CD14-positive monocyte (primary cell): ENCODE results near the gene CCDC40. TPM values are rescaled to one million over a fixed set of nuclear protein-coding genes. Genes with fewer than 3 reads are reported as not detected.

Source experiments
- DNase-seq, 3 donors: peaks; one replicate each; pipeline ENCODE4 v3.0.0-alpha.2; 2011 to 2022
- H2AFZ ChIP-seq: 2 replicates; pipeline ENCODE4 v1.6.0; 2012; ENCODE audit warnings: mild to moderate bottlenecking, low read depth, low read length, inconsistent platforms; ENCODE audit not compliant: insufficient read depth, poor library complexity, severe bottlenecking
- H3K27ac ChIP-seq, 2 donors: 1 replicate in 1 of 2; 2 replicates in 1 of 2; pipeline ENCODE4 v1.5.1; 2012 to 2013; ENCODE audit warnings: low read length in 2 of 2, control low read depth in 1 of 2, inconsistent platforms in 1 of 2, low read depth in 1 of 2, mild to moderate bottlenecking in 1 of 2
- H3K27me3 ChIP-seq, 2 donors: one replicate each; pipeline versions ENCODE4 v1.6.0 to v1.6.1; 2011 to 2013; ENCODE audit warnings: low read length in 2 of 2; ENCODE audit not compliant: control insufficient read depth in 2 of 2, insufficient read depth in 2 of 2
- H3K36me3 ChIP-seq, 2 donors: replicated peaks in 1 of 2; 1 replicate in 1 of 2; 2 replicates in 1 of 2; pipeline versions ENCODE4 v1.5.1 to v1.6.1; 2012 to 2013; ENCODE audit warnings: low read length in 2 of 2, control low read depth in 1 of 2, inconsistent platforms in 1 of 2, mild to moderate bottlenecking in 1 of 2; ENCODE audit not compliant: insufficient read depth in 2 of 2, control insufficient read depth in 1 of 2
- H3K4me1 ChIP-seq, 2 donors: 1 replicate in 1 of 2; 2 replicates in 1 of 2; pipeline versions ENCODE4 v1.5.1 to v1.6.1; 2012 to 2013; ENCODE audit warnings: low read length in 2 of 2, control low read depth in 1 of 2, inconsistent platforms in 1 of 2, mild to moderate bottlenecking in 1 of 2, moderate library complexity in 1 of 2; ENCODE audit not compliant: insufficient read depth in 2 of 2, control insufficient read depth in 1 of 2
- H3K4me2 ChIP-seq: replicated peaks from 2 replicates; pipeline ENCODE3; 2012; ENCODE audit warnings: low read length, moderate library complexity, mild to moderate bottlenecking; ENCODE audit not compliant: poor library complexity, severe bottlenecking; ENCODE audit errors: extremely low read depth
- H3K4me3 ChIP-seq, 3 experiments: fragments of 200-600 bp in 1 of 3; sonication (generic) in 1 of 3; replicated peaks in 1 of 3; 1 replicate in 2 of 3; 2 replicates in 1 of 3; pipeline ENCODE4 v1.5.1; 2011 to 2013; ENCODE audit warnings: low read length in 3 of 3, mild to moderate bottlenecking in 3 of 3, control low read depth in 2 of 3, low read depth in 2 of 3, inconsistent platforms in 1 of 3, moderate library complexity in 1 of 3
- H3K79me2 ChIP-seq: 2 replicates; pipeline ENCODE4 v1.6.0; 2012; ENCODE audit warnings: mild to moderate bottlenecking, control low read depth, inconsistent platforms, low read length, moderate library complexity; ENCODE audit not compliant: insufficient read depth
- H3K9ac ChIP-seq: 2 replicates; pipeline ENCODE4 v1.6.0; 2017; ENCODE audit warnings: low read length, mild to moderate bottlenecking; ENCODE audit not compliant: insufficient read depth, poor library complexity, severe bottlenecking
- H3K9me3 ChIP-seq, 2 donors: replicated peaks in 1 of 2; 1 replicate in 1 of 2; 2 replicates in 1 of 2; pipeline versions ENCODE4 v1.5.1 to v1.6.1; 2012 to 2013; ENCODE audit warnings: low read length in 2 of 2, control low read depth in 1 of 2; ENCODE audit not compliant: control insufficient read depth in 1 of 2, insufficient read depth in 1 of 2
- H4K20me1 ChIP-seq: 2 replicates; pipeline ENCODE4 v1.6.0; 2012; ENCODE audit warnings: mild to moderate bottlenecking, low read length, control low read depth, moderate library complexity; ENCODE audit not compliant: insufficient read depth
- H3K27ac Mint-ChIP-seq, 7 donors: one replicate each; pipeline ENCODE4 v1.8.0; 2020; ENCODE audit warnings: mild to moderate bottlenecking in 7 of 7, mixed read lengths in 7 of 7, moderate library complexity in 6 of 7, inconsistent platforms in 2 of 7
- H3K27me3 Mint-ChIP-seq, 3 donors: one replicate each; pipeline ENCODE4 v1.8.0; 2021 to 2022; ENCODE audit warnings: low read depth in 3 of 3, mild to moderate bottlenecking in 3 of 3, mixed read lengths in 3 of 3, moderate library complexity in 3 of 3, inconsistent platforms in 1 of 3
- H3K36me3 Mint-ChIP-seq, 2 donors: one replicate each; pipeline ENCODE4 v1.8.0; 2020; ENCODE audit warnings: mixed read lengths in 2 of 2, inconsistent platforms in 1 of 2, mild to moderate bottlenecking in 1 of 2
- H3K4me1 Mint-ChIP-seq: one replicate; pipeline ENCODE4 v1.8.0; 2020; ENCODE audit warnings: mild to moderate bottlenecking, mixed read lengths
- H3K4me3 Mint-ChIP-seq, 2 donors: one replicate each; pipeline ENCODE4 v1.8.0; 2020; ENCODE audit warnings: mild to moderate bottlenecking in 2 of 2, mixed read lengths in 2 of 2, moderate library complexity in 1 of 2
- H3K9me3 Mint-ChIP-seq, 7 donors: one replicate each; pipeline ENCODE4 v1.8.0; 2020 to 2022; ENCODE audit warnings: mixed read lengths in 7 of 7, mild to moderate bottlenecking in 6 of 7, moderate library complexity in 6 of 7, inconsistent platforms in 2 of 7
- WGBS: methylation state at CpG from one replicate; pipeline ENCODE4 v1.1.5; 2013; ENCODE audit warnings: missing lambda C conversion rate; ENCODE audit not compliant: insufficient coverage; 5-methylcytosine and 5-hydroxymethylcytosine counted together
- intact Hi-C, 2 donors: fragments of 100-400 bp; cut with micrococcal nuclease; formaldehyde crosslinking; loops; one replicate each; pipeline versions ENCODE4 v1.15.0 to v1.15.1; 2023
- polyA plus RNA-seq, 3 donors: library from polyadenylated mRNA; depleted of rRNA in 1 of 3; unstranded in 2 of 3; stranded (reverse) in 1 of 3; fragments of 300-500 nt in 2 of 3; fragments of >200 nt in 1 of 3; fragmentation: Illumina TruSeq in 2 of 3; gene quantifications; 1 replicate in 2 of 3; 2 replicates in 1 of 3; pipeline ENCODE4 v1.2.3, GENCODE V29; 2012 to 2021
- TF ChIP-seq, protein P1 (sequence below): fragments of 200-600 bp; IDR thresholded peaks from one replicate; pipeline ENCODE4 v1.8.0; 2022; ENCODE audit warnings: antibody characterized with exemption, mild to moderate bottlenecking

CCDC40 gene
- polyA plus RNA-seq, 3 donors: 0.21 to 0.27 TPM; not detected in 1

DNA sequence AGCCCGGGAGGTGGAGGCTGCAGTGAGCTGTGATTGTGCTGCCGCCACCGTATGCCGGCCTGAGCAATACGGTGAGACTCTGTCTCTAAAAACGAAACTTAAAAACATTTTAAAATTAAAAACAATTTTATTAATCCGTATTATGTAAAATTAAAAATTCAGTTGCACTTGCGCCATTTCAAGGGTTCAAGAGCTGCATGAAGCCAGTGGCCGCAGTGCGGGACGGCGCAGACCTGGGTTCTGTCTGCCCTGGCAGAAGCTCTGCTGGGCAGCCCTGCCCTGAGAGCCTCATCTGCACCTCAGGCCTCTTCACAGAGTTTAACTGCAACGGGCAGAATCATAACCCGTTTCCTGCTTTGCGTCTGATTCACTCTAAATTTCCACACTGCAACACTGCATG, 32.5 kb upstream of the CCDC40 start:
- Mint-ChIP-seq H3K4me3 (no peak overlapping the region), H3K4me1 (peaks cover 7% of the 10 kb centered on the region), H3K27ac (no peak overlapping the region), H3K27me3 (peaks cover 2 to 8% (median 5%) of the 10 kb centered on the region in 3 donors), H3K9me3 (peaks cover 0 to 5% (median 0%) of the 10 kb centered on the region in 7 donors), H3K36me3 (peaks cover 0 to 3% of the 10 kb centered on the region in 2 donors)
- TF ChIP-seq, protein P1, sequence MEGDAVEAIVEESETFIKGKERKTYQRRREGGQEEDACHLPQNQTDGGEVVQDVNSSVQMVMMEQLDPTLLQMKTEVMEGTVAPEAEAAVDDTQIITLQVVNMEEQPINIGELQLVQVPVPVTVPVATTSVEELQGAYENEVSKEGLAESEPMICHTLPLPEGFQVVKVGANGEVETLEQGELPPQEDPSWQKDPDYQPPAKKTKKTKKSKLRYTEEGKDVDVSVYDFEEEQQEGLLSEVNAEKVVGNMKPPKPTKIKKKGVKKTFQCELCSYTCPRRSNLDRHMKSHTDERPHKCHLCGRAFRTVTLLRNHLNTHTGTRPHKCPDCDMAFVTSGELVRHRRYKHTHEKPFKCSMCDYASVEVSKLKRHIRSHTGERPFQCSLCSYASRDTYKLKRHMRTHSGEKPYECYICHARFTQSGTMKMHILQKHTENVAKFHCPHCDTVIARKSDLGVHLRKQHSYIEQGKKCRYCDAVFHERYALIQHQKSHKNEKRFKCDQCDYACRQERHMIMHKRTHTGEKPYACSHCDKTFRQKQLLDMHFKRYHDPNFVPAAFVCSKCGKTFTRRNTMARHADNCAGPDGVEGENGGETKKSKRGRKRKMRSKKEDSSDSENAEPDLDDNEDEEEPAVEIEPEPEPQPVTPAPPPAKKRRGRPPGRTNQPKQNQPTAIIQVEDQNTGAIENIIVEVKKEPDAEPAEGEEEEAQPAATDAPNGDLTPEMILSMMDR: no peak
- H3K4me2 ChIP-seq: no peak overlapping the region
- H3K27me3 ChIP-seq: no peaks in the 10 kb centered on the region
- H3K4me3 ChIP-seq: no peak overlapping the region
- peaks cover 0 to 3% of the 10 kb centered on the region in 2 donors for H3K9me3 ChIP-seq
- DNase-seq: no peak
- 91% methylated on average over 9 of the region's 15 CpGs for WGBS
- H3K36me3 ChIP-seq: no peaks in the 10 kb centered on the region
- H4K20me1 ChIP-seq: no peaks in the 10 kb centered on the region
- no peaks in the 10 kb centered on the region for H3K79me2 ChIP-seq
- no peak overlapping the region for H2AFZ ChIP-seq
- no peak overlapping the region for H3K27ac ChIP-seq
- no peak overlapping the region for H3K9ac ChIP-seq
- intact Hi-C loops: no loop called here
- H3K4me1 ChIP-seq: peaks cover 4 to 8% of the 10 kb centered on the region in 2 donors

DNA sequence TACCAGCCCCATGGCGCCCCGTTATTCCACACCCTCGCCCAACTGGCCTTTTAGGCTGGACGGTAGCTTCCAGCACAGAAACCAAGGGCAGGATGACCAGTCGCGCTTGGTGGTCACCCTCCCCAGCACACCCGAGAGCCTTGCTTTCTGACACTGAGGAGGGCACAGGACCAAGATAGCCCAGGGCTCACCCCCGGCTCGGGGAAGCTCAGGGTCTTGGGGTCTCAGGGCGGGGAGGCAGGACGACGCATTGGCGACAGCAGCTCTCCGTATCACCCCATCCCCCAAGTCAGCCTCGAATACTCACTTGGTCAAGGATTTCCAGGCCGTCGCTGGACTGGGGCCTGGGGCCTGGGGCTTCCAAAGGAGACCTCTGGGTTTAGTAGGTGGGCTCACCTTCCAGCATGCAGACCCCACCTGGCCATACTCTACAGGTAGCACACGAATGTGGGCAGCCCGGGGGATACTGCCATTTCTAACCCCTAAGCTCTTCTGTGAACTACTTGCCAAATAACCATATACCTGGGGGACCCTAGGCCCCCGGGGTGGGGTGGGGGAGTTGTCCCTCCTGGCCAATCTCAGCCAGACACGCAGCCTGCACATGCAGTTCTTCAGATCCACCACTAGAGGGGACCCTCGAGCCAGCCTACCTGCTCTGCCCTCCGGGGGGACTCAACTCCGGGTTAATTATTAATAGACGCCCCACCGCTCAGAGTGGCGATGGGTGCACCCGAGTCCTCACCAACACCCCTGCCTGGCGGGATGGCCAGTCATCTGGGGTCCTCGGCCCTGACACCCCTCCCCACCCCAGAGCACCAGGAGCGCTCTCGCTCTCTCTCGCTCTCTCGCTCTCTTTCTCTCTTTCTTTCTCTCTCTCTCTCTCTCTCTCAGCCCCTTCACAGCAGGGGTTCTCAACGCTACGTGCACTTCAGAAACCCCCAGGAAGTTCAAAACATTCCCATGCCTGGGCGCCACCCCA, 30.8 kb upstream of the CCDC40 start:
- TF ChIP-seq, protein P1: peak; percentile 100
- Mint-ChIP-seq H3K9me3 (no peaks in the 10 kb centered on the region), H3K4me3 (peak overlapping the region in 1 of 2 donors; percentile 59), H3K36me3 (no peaks in the 10 kb centered on the region), H3K27ac (peak overlapping the region in 2 of 7 donors; percentile 52 to 80), H3K4me1 (peaks cover 7% of the 10 kb centered on the region), H3K27me3 (peaks cover 2 to 8% (median 5%) of the 10 kb centered on the region in 3 donors)
- Histone ChIP-seq H4K20me1 (no peaks in the 10 kb centered on the region), H3K36me3 (no peaks in the 10 kb centered on the region), H3K9me3 (no peaks in the 10 kb centered on the region), H3K4me3 (no peak overlapping the region), H3K27ac (no peak overlapping the region), H2AFZ (no peak overlapping the region), H3K27me3 (no peaks in the 10 kb centered on the region), H3K79me2 (no peaks in the 10 kb centered on the region), H3K4me2 (peak overlapping the region; percentile 36), H3K9ac (no peak overlapping the region), H3K4me1 (peaks cover 4 to 8% of the 10 kb centered on the region in 2 donors)
- 55% methylated on average over 24 of the region's 37 CpGs for WGBS
- DNase-seq: peak; percentile 31 to 56 (median 48)
- intact Hi-C loops: no loop called here
